Measurements from ENCODE around the gene TIFAB.

- TF ChIP-seq, protein P1, sequence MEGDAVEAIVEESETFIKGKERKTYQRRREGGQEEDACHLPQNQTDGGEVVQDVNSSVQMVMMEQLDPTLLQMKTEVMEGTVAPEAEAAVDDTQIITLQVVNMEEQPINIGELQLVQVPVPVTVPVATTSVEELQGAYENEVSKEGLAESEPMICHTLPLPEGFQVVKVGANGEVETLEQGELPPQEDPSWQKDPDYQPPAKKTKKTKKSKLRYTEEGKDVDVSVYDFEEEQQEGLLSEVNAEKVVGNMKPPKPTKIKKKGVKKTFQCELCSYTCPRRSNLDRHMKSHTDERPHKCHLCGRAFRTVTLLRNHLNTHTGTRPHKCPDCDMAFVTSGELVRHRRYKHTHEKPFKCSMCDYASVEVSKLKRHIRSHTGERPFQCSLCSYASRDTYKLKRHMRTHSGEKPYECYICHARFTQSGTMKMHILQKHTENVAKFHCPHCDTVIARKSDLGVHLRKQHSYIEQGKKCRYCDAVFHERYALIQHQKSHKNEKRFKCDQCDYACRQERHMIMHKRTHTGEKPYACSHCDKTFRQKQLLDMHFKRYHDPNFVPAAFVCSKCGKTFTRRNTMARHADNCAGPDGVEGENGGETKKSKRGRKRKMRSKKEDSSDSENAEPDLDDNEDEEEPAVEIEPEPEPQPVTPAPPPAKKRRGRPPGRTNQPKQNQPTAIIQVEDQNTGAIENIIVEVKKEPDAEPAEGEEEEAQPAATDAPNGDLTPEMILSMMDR (IDR thresholded peaks at IDR 0.05; ENCODE audit: poor library complexity, severe bottlenecking): no peak
- no peak for TF ChIP-seq EP300 (conservative IDR thresholded peaks at IDR 0.05; ENCODE audit: poor library complexity, severe bottlenecking)
- no peak for TF ChIP-seq POLR2AphosphoS5 (IDR thresholded peaks at IDR 0.05)
Measured at GRCh38 chr5:135451581-135452320, 400 bp downstream of the TIFAB start.

Measured in neural cell (in vitro differentiated cells).